ENCODE data around the gene SLC4A5. TPM values are rescaled to one million over a fixed set of nuclear protein-coding genes. Genes with fewer than 3 reads are reported as not detected.
A peak's percentile ranks its signal among the peaks of the same experiment; 100 is the strongest.

Gene SLC4A5
- total RNA-seq, 1 donor from 2014 or later, result 2.3 TPM

GRCh38 chr2:74261204-74261864 is 81.9 kb downstream of the SLC4A5 start:
- Histone ChIP-seq H3K4me1 (no peaks in the 10 kb centered on the region), H3K36me3 (peaks cover 5% of the 10 kb centered on the region), H3K27ac (replicated peaks) (no peak overlapping the region), H3K9me3 (replicated peaks) (no peaks in the 10 kb centered on the region), H3K4me3 (no peak overlapping the region), H3K27me3 (ENCODE audit: low read depth) (no peaks in the 10 kb centered on the region)
- peak; percentile 33 for DNase-seq
- TF ChIP-seq CTCF (IDR thresholded peaks at IDR 0.05; ENCODE audit: borderline replicate concordance), result peak; percentile 69
- intact Hi-C loops (cut with micrococcal nuclease), result no loop called here

- DNase-seq, result no peak
- Histone ChIP-seq H3K4me1 (no peaks in the 10 kb centered on the region), H3K4me3 (no peak overlapping the region), H3K27me3 (ENCODE audit: low read depth) (no peaks in the 10 kb centered on the region), H3K27ac (replicated peaks) (no peak overlapping the region), H3K9me3 (replicated peaks) (no peaks in the 10 kb centered on the region), H3K36me3 (peaks cover 5% of the 10 kb centered on the region)
- intact Hi-C loops (cut with micrococcal nuclease), result no loop called here
- TF ChIP-seq CTCF (IDR thresholded peaks at IDR 0.05; ENCODE audit: borderline replicate concordance), result no peak
Observed at GRCh38 chr2:74260495-74260894, 82.7 kb downstream of the SLC4A5 start.

GRCh38 chr2:74259733-74260132 is 83.5 kb downstream of the SLC4A5 start:
- peaks cover 1% of the 10 kb centered on the region for H3K36me3 ChIP-seq
- no peak overlapping the region for H3K27ac ChIP-seq (replicated peaks)
- no peak for TF ChIP-seq CTCF (IDR thresholded peaks at IDR 0.05; ENCODE audit: borderline replicate concordance)
- H3K27me3 ChIP-seq (ENCODE audit: low read depth), result no peaks in the 10 kb centered on the region
- no peaks in the 10 kb centered on the region for H3K9me3 ChIP-seq (replicated peaks)
- H3K4me3 ChIP-seq, result no peak overlapping the region
- DNase-seq, result no peak
- intact Hi-C loops (cut with micrococcal nuclease), result no loop called here
- H3K4me1 ChIP-seq, result no peaks in the 10 kb centered on the region

- Histone ChIP-seq H3K9me3 (replicated peaks) (no peaks in the 10 kb centered on the region), H3K36me3 (no peaks in the 10 kb centered on the region), H3K4me3 (no peak overlapping the region), H3K27me3 (ENCODE audit: low read depth) (no peaks in the 10 kb centered on the region), H3K27ac (replicated peaks) (no peak overlapping the region), H3K4me1 (peaks cover 3% of the 10 kb centered on the region)
- no peak for DNase-seq
- no peak for TF ChIP-seq CTCF (IDR thresholded peaks at IDR 0.05; ENCODE audit: borderline replicate concordance)
- intact Hi-C loops (cut with micrococcal nuclease), result no loop called here
Observed at GRCh38 chr2:74259191-74259590, 84.0 kb downstream of the SLC4A5 start.

GRCh38 chr2:74255660-74256213 is 87.5 kb downstream of the SLC4A5 start:
- Histone ChIP-seq H3K36me3 (no peaks in the 10 kb centered on the region), H3K4me1 (peaks cover 14% of the 10 kb centered on the region), H3K4me3 (no peak overlapping the region), H3K27me3 (ENCODE audit: low read depth) (no peaks in the 10 kb centered on the region), H3K9me3 (replicated peaks) (no peaks in the 10 kb centered on the region), H3K27ac (replicated peaks) (no peak overlapping the region)
- intact Hi-C loops (cut with micrococcal nuclease), result no loop called here
- no peak for TF ChIP-seq CTCF (IDR thresholded peaks at IDR 0.05; ENCODE audit: borderline replicate concordance)
- DNase-seq, result no peak
